GM12878 (cell line): ENCODE measurements around the gene RAB31.

Experiments used
- ASH2L ChIP-seq: fragments of 300-600, 200-600 bp; sonication (generic); IDR thresholded peaks from 2 replicates; pipeline ENCODE4 v1.6.1; 2017; ENCODE audit warnings: low read depth, mild to moderate bottlenecking, borderline replicate concordance
- NRF1 ChIP-seq: conservative IDR thresholded peaks from 2 replicates; pipeline ENCODE4 v1.6.1; 2011; ENCODE audit warnings: mild to moderate bottlenecking, low read depth, low read length, improper control_type of control experiment
- POLR2A ChIP-seq: IDR thresholded peaks from 2 replicates; pipeline ENCODE4 v1.6.1; 2011; ENCODE audit warnings: low read depth, mild to moderate bottlenecking, low read length
- SP1 ChIP-seq: IDR thresholded peaks from one replicate; pipeline ENCODE4 v1.6.1; 2011; ENCODE audit warnings: low read depth, low read length
- SUZ12 ChIP-seq: fragments of 200-600 bp; sonication (generic); IDR thresholded peaks from one replicate; pipeline ENCODE4 v1.6.1; 2018; ENCODE audit warnings: antibody characterized with exemption, mild to moderate bottlenecking; ENCODE audit not compliant: unreplicated experiment
- TF ChIP-seq, protein P1 (sequence below): IDR thresholded peaks from 2 replicates; pipeline ENCODE4 v1.6.1; 2012; ENCODE audit warnings: mild to moderate bottlenecking, low read depth, low read length
- TF ChIP-seq, protein P2 (sequence below): fragments of 450-650 bp; IDR thresholded peaks from 2 replicates; pipeline ENCODE4 v1.6.1; 2016; ENCODE audit warnings: mild to moderate bottlenecking

GRCh38 chr18:9765501-9765900 is 57.4 kb downstream of the RAB31 start:
- TF ChIP-seq SUZ12 (no peak), ASH2L (no peak), POLR2A (no peak), SP1 (no peak), NRF1 (no peak)
- TF ChIP-seq, protein P1, sequence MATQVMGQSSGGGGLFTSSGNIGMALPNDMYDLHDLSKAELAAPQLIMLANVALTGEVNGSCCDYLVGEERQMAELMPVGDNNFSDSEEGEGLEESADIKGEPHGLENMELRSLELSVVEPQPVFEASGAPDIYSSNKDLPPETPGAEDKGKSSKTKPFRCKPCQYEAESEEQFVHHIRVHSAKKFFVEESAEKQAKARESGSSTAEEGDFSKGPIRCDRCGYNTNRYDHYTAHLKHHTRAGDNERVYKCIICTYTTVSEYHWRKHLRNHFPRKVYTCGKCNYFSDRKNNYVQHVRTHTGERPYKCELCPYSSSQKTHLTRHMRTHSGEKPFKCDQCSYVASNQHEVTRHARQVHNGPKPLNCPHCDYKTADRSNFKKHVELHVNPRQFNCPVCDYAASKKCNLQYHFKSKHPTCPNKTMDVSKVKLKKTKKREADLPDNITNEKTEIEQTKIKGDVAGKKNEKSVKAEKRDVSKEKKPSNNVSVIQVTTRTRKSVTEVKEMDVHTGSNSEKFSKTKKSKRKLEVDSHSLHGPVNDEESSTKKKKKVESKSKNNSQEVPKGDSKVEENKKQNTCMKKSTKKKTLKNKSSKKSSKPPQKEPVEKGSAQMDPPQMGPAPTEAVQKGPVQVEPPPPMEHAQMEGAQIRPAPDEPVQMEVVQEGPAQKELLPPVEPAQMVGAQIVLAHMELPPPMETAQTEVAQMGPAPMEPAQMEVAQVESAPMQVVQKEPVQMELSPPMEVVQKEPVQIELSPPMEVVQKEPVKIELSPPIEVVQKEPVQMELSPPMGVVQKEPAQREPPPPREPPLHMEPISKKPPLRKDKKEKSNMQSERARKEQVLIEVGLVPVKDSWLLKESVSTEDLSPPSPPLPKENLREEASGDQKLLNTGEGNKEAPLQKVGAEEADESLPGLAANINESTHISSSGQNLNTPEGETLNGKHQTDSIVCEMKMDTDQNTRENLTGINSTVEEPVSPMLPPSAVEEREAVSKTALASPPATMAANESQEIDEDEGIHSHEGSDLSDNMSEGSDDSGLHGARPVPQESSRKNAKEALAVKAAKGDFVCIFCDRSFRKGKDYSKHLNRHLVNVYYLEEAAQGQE: no peak
- TF ChIP-seq, protein P2, sequence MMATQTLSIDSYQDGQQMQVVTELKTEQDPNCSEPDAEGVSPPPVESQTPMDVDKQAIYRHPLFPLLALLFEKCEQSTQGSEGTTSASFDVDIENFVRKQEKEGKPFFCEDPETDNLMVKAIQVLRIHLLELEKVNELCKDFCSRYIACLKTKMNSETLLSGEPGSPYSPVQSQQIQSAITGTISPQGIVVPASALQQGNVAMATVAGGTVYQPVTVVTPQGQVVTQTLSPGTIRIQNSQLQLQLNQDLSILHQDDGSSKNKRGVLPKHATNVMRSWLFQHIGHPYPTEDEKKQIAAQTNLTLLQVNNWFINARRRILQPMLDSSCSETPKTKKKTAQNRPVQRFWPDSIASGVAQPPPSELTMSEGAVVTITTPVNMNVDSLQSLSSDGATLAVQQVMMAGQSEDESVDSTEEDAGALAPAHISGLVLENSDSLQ: no peak
